HCT116 (cell line): Measurements from ENCODE around the gene DOK7.

Experiments used
- CTCF ChIP-seq, 3 experiments: fragments of 200-600 bp in 1 of 3; sonication (generic) in 1 of 3; IDR thresholded peaks in 2 of 3; conservative IDR thresholded peaks in 1 of 3; 2 replicates each; pipeline ENCODE4 v1.5.1; 2012 to 2017; ENCODE audit warnings: low read depth in 2 of 3, low read length in 2 of 3, antibody characterized with exemption in 1 of 3, borderline replicate concordance in 1 of 3, control low read depth in 1 of 3, mild to moderate bottlenecking in 1 of 3, mixed read lengths in 1 of 3, mixed run types in 1 of 3, moderate library complexity in 1 of 3; ENCODE audit not compliant: insufficient read depth in 1 of 3
- EGR1 ChIP-seq: IDR thresholded peaks from 2 replicates; pipeline ENCODE4 v1.6.1; 2012; ENCODE audit warnings: low read depth
- POLR2A ChIP-seq: IDR thresholded peaks from 2 replicates; pipeline ENCODE4 v1.7.0; 2011; ENCODE audit warnings: borderline replicate concordance; ENCODE audit not compliant: insufficient read depth, insufficient read length; ENCODE audit errors: extremely low read depth
- ZNF274 ChIP-seq: fragments of 200-500 bp; sonication (Bioruptor generic); IDR thresholded peaks from 2 replicates; pipeline ENCODE4 v1.6.1; 2014; ENCODE audit warnings: mild to moderate bottlenecking, low read depth, low read length, inconsistent platforms
- TF ChIP-seq, protein P1 (sequence below): IDR thresholded peaks from 2 replicates; pipeline ENCODE4 v1.6.1; 2011; ENCODE audit warnings: mild to moderate bottlenecking, low read length, moderate library complexity; ENCODE audit not compliant: insufficient replicate concordance; ENCODE audit errors: extremely low read depth

DNA sequence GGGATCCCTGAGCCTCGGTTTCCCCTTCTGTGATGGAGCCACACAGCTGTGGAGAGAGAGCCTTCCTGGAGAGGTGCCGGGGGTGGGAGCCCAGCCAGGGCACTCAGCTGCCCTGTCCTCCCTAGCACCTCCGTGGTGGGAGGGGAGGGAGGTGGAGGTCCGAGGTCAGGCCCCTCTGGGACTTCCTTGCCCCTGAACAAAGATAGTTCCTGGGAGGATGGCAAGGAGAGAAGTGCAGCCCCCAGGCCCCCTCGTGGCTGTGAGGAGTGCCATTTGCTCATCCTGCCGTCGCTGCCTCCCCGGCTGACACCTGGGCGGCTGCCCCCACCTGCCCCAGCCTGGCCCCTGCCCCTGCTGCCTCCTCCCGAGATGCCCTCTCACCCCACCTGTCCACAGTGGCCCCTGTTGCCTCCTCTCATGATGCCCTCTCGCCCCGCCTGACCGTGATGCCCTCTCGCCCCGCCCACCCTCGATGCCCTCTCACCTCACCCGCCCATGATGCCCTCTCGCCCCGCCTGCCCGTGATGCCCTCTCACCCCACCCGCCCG is 12.7 kb downstream of the DOK7 start:
- TF ChIP-seq, protein P1, sequence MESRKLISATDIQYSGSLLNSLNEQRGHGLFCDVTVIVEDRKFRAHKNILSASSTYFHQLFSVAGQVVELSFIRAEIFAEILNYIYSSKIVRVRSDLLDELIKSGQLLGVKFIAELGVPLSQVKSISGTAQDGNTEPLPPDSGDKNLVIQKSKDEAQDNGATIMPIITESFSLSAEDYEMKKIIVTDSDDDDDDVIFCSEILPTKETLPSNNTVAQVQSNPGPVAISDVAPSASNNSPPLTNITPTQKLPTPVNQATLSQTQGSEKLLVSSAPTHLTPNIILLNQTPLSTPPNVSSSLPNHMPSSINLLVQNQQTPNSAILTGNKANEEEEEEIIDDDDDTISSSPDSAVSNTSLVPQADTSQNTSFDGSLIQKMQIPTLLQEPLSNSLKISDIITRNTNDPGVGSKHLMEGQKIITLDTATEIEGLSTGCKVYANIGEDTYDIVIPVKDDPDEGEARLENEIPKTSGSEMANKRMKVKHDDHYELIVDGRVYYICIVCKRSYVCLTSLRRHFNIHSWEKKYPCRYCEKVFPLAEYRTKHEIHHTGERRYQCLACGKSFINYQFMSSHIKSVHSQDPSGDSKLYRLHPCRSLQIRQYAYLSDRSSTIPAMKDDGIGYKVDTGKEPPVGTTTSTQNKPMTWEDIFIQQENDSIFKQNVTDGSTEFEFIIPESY: no peak
- no peak for TF ChIP-seq EGR1
- no peak for TF ChIP-seq POLR2A
- TF ChIP-seq ZNF274: no peak
- TF ChIP-seq CTCF (IDR thresholded peaks at IDR 0.05 in 2 of 3, conservative IDR thresholded peaks at IDR 0.05 in 1 of 3; ENCODE audit: borderline replicate concordance in 1 of 3, insufficient read depth in 1 of 3, low read depth in 2 of 3, low read length in 2 of 3): no peak
